ENCODE results near the gene TRIM22. TPM values are rescaled to one million over a fixed set of nuclear protein-coding genes. Genes with fewer than 3 reads are reported as not detected.
"Not testable (repeated sequence)": the region's sequence is repeated elsewhere in the genome, so short reads cannot be mapped to it uniquely, and the experiment has no call there.

The TRIM22 gene, protein sequence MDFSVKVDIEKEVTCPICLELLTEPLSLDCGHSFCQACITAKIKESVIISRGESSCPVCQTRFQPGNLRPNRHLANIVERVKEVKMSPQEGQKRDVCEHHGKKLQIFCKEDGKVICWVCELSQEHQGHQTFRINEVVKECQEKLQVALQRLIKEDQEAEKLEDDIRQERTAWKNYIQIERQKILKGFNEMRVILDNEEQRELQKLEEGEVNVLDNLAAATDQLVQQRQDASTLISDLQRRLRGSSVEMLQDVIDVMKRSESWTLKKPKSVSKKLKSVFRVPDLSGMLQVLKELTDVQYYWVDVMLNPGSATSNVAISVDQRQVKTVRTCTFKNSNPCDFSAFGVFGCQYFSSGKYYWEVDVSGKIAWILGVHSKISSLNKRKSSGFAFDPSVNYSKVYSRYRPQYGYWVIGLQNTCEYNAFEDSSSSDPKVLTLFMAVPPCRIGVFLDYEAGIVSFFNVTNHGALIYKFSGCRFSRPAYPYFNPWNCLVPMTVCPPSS
- polyA plus RNA-seq (2013, experiment 1 of 2; ENCODE audit: insufficient read length) = 47.4 TPM
- polyA plus RNA-seq (2013, experiment 2 of 2; ENCODE audit: insufficient read length) = 46.7 TPM

DNA sequence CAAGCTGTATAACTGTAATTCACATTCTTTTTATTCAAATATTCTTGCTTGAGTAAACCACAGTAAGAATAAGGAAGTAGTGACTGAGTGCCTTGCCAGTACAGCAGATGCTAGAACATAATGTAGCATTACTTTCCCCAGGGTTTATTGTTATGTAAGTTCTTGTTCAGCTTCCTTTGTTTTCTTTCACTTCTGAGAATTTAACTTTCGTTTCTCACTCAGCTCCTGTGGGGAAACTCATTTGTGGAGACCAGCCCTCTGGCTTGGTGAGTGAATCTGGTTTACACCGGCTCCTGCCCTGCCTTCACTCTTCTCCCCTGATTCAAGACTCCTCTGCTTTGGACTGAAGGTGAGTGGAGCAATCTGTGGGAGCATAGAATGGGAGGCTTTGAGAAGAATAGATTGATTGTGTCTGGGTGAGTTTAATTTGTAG lies at the start of gene TRIM22:
TSS of gene TRIM22 (plus strand) at position 240 of the 433 bp plus-strand sequence. CDS start 6,443 bp downstream, outside the sequence.
- peak; percentile 70 for DNase-seq

DNA sequence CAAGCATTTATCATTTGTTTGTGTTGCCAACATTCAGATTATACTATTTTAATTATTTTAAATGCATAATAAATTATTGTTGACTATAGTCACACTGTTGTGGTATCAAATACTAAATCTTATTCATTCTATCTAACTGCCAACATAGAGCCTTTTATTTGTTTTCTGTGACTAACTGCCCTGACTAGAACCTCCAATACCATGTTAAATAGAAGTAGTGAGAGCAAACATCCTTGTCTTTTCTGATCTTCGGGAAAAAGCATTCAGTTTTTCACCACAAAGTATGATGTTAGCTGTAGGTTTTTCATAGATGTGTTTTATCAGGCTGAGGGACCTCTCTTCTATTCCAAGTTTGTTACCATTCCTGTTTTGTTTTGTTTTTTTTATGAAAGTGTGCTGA lies 49.6 kb upstream of the TRIM22 start:
- DNase-seq = no peak

DNA sequence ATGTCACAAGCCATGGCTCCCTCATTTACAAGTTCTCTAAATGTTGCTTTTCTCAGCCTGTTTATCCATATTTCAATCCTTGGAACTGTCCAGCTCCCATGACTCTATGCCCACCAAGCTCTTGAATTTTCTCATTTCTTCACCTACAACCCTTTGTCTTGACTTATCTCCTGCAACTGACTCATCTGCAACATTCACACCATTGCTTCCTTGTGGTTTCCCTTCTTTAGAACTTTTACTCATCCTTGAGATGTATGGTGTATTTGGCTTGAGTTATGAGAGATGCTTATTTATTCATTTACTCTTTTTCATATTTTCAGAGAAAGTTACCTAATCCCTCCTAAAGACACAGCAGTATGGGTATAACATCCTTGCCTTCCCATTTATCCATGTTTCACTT lies 46.0 kb upstream of the TRIM22 start:
- no peak for DNase-seq

GRCh38 chr11:5646139-5646538 lies 43.5 kb upstream of the TRIM22 start:
- DNase-seq = no peak

GRCh38 chr11:5655474-5655873 lies 34.1 kb upstream of the TRIM22 start:
- DNase-seq = no peak

DNA sequence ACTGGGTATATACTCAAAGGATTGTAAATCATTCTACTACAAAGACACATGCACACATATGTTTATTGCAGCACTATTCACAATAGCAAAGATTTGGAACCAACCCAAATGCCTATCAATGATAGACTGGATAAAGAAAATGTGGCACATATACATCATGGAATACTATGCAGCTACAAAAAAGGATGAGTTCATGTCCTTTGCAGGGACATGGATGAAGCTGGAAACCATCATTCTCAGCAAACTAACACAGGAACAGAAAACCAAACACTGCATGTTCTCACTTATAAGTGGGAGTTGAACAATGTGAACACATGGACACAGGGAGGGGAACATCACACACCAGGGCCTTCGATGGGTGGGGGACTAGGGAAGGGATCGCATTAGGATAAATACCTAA lies 32.6 kb upstream of the TRIM22 start:
- not testable (repeated sequence) for DNase-seq

- no peak for DNase-seq
Measured at GRCh38 chr11:5658318-5658717, 31.3 kb upstream of the TRIM22 start.

DNA sequence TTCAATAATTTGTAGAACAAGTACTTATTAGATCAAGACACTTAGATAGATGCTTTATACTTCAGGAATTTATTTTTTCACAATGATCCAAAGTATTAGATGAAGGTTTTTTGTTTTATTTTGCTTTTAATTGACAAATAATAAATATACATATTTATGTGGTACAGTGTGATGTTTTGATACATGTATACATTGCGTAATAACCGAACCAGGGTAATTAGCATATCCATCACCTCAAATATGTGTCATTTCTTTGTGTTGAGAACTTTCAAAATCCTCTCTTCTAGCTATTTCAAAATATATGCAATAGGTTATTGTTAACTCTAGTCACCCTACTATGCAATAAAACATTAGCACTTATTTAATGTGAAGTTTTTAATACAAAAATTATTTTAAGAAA lies 26.1 kb upstream of the TRIM22 start:
- DNase-seq = no peak

- no peak for DNase-seq
Measured at GRCh38 chr11:5665051-5665570, 24.5 kb upstream of the TRIM22 start.

DNA sequence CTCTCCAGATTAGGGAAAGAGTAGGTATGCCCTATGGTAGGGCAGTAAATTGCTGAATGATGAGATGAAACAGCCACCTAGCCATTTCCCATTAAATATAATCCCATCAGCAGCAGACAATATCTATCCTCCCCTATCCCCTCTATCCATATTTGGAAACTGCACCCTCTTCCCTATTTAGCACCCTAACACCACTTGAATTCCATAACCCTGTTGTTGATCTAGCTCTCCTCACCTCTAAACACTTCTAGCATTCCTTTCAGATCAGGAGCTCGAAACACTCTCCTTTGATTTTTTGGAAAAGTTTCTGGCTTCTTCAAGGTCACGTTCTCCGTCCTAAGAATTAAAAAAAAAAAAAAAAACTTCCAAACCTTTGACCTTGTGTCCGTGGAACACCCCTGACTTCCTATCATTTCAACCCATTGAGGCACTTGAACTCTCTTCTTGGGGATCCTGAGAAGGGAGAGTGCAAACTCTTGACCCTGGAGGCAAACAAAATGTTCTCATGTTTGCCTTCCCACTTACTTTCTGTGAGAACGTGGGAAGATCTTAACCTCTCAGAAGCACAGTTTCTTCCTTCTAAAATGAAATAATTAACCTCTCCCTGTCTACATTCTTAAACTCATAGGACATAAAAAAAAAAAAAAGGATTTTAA lies 23.7 kb upstream of the TRIM22 start:
- DNase-seq = no peak

DNA sequence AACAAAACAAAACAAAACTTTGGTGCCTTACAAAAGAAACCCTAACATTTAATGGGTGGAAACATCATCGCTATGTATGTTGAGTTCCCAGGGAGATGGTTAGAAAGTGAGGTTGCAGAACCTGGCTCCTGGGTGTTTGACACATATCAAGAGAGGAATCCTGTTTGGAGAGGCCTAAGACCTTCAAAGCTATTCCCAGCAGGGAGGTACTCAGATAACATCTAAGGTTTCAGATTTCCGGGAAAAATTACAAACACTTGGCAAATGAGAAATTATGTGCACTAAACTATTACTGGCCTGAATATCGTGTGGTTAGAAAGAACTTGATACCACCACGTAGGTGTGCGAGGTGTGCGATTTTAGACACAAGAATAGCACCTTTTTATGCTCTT lies 23.2 kb upstream of the TRIM22 start:
- DNase-seq = no peak

DNA sequence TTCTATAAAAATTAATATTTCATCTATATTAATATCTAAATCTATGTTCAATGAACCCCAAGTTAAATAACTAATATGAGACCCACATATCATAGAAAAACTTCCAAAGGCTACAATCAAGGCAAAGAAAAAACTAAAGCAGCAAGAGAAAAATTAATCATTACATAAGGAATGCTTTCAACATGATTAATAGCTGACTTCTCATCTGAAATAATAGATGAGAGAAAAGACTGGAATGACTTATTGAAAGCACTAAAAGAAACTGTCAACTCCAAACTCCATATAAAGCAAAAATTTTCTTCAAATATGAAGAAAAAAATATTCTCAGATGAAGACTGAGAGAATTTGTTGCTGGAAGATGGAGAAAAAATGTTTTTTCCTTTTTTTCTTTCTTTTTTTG lies 17.8 kb upstream of the TRIM22 start:
- no peak for DNase-seq

GRCh38 chr11:5674391-5674790 lies 15.2 kb upstream of the TRIM22 start:
- DNase-seq = no peak

DNA sequence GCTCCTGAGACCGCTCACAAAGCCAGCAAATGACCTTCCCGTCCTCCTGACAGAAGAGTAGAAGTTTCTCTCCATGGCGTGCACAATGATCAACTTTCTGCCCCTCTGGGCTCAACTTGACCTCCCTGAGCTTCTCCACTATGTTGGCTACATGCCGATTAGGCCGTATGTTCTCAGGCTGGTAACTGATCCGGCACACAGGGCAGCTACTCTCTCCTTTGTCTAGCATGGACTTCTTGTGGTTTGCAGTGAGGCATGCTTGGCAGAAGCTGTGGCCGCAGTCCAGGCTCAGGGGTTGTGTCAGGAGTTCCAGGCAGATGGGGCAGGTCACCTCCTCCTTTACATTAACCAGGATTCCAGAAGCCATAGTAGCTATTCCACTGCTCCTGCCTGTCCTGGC lies 9.8 kb upstream of the TRIM22 start:
- no peak for DNase-seq

DNA sequence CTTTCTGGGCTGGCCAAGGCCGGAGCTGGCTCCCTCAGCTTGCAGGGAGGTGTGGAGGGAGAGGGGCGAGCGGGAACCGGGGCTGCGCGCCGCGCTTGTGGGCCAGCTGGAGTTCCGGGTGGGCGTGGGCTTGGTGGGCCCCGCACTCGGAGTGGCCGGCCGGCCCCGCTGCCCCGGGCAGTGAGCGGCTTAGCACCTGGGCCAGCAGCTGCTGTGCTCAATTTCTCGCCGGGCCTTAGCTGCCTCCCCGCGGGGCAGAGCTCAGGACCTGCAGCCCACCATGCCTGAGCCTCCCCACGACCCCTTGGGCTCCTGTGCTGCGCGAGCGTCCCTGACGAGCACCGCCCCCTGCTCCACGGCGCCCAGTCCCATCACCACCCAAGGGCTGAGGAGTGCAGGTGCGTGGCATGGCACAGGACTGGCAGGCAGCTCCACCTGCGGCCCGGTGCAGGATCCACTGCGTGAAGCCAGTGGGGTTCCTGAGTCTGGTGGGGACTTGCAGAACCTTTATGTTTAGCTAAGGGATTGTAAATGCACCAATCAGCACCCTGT lies 6.6 kb upstream of the TRIM22 start:
- DNase-seq = not testable (repeated sequence)

DNA sequence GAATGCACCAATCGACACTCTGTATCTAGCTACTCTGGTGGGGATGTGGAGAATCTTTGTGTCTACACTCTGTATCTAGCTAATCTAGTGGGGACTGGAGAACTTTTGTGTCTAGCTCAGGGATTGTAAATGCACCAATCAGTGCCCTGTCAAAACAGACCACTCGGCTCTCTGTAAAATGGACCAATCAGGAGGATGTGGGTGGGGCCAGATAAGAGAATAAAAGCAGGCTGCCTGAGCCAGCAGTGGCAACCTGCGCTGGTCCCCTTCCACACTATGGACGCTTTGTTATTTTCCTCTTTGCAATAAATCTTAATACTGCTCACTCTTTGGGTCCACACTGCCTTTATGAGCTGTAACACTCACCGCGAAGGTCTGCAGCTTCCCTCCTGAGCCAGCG lies 6.0 kb upstream of the TRIM22 start:
- DNase-seq = not testable (repeated sequence)

- DNase-seq = no peak
Measured at GRCh38 chr11:5684036-5684645, 5.4 kb upstream of the TRIM22 start.

- peak; percentile 97 for DNase-seq
Measured at GRCh38 chr11:5684646-5685362, 4.8 kb upstream of the TRIM22 start, which contains the start of gene TRIM5. TRIM5 (minus strand) TSS chr11:5685074; CDS start chr11:5680177, 4,897 bp downstream.

GRCh38 chr11:5686426-5686825 lies 3.2 kb upstream of the TRIM22 start:
- DNase-seq = no peak

GRCh38 chr11:5688482-5688881 lies 1.1 kb upstream of the TRIM22 start:
- DNase-seq = no peak

DNA sequence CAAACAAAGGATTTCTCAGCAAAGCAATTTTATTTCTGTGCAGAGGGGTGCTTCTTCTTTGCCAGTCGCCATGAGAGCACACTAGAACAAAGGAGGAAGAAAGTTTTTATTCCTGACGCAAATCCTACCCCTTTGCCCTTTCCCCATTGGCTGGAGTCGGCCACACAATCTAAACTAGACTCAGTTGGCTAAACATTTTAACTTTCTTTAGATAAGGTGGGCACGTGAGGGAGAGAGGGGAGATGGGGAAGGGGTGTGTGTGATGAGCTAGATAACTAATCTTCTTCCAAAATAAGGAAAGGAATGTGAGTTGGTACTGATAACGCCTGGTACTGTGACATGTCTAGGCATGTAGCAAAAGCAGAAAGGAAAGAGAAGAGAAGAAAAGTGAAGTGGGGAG lies 626 bp downstream of the TRIM22 start:
- DNase-seq = no peak

- peak; percentile 4 for DNase-seq
Measured at GRCh38 chr11:5690736-5691135, 1.1 kb downstream of the TRIM22 start.
